Measurements from ENCODE around the gene COL12A1. TPM values are rescaled to one million over a fixed set of nuclear protein-coding genes. Genes with fewer than 3 reads are reported as not detected.

COL12A1 gene
- total and polyA plus RNA-seq, 10 of the 15 experiments (the other 5 are each of a cell fraction or from before 2014, with no cell fraction given): under 0.01 to 0.69 (median 0.11) TPM; not detected in 6

GRCh38 chr6:75113446-75113845 is 92.4 kb downstream of the COL12A1 start (continued):
- no peak for TF ChIP-seq ZNF592 (IDR thresholded peaks at IDR 0.05)

GRCh38 chr6:75109765-75110164 is 96.1 kb downstream of the COL12A1 start:
- in situ Hi-C loops (cut with MboI) (no loop called here), intact Hi-C loops (cut with micrococcal nuclease; ENCODE audit: unreplicated experiment) (no loop called here)
- no peak for FAIRE-seq
- Histone ChIP-seq H3K27ac (ENCODE audit: control insufficient read depth, insufficient read depth) (no peak overlapping the region), H3K79me2 (ENCODE audit: control insufficient read depth, insufficient read depth, low read length) (no peaks in the 10 kb centered on the region), H3K27me3 (replicated peaks in 1 of 2; ENCODE audit: control insufficient read depth in 2 of 2, insufficient read depth in 2 of 2, low read length in 1 of 2) (no peaks in the 10 kb centered on the region; a peak in 1 of 4 replicates), H3K4me3 (no peak overlapping the region), H2AFZ (ENCODE audit: control insufficient read depth, low read depth, low read length) (no peak overlapping the region), H3K4me1 (ENCODE audit: control insufficient read depth, insufficient read depth, low read length) (no peaks in the 10 kb centered on the region), H4K20me1 (ENCODE audit: control insufficient read depth, insufficient read depth) (no peaks in the 10 kb centered on the region), H3K4me2 (ENCODE audit: control insufficient read depth, insufficient read depth) (no peak overlapping the region), H3K9ac (ENCODE audit: control insufficient read depth, insufficient read depth, low read length) (no peak overlapping the region), H3K9me3 (replicated peaks; ENCODE audit: control insufficient read depth, insufficient read depth, low read length) (no peaks in the 10 kb centered on the region), H3K36me3 (ENCODE audit: control insufficient read depth in 2 of 2, insufficient read depth in 2 of 2, low read length in 1 of 2) (no peaks in the 10 kb centered on the region)
- RAD21 ChIA-PET (ENCODE audit: unreplicated experiment): no interaction called here
- SMC1A ChIA-PET (ENCODE audit: uncharacterized antibody, unreplicated experiment): no interaction called here
- DNase-seq (ENCODE audit: low read depth, low spot score): no peak
- 20% methylated on average over 1 of the region's 1 CpG for WGBS (ENCODE audit: insufficient coverage, insufficient replicate concordance, low lambda C conversion rate, missing lambda C conversion rate)
- POLR2A ChIA-PET: no interaction called here
- no TSS peak for BruUV-seq (replicated peaks)
- CTCF ChIA-PET: no interaction called here
- ATAC-seq: no peak
- TF ChIP-seq, protein P1, sequence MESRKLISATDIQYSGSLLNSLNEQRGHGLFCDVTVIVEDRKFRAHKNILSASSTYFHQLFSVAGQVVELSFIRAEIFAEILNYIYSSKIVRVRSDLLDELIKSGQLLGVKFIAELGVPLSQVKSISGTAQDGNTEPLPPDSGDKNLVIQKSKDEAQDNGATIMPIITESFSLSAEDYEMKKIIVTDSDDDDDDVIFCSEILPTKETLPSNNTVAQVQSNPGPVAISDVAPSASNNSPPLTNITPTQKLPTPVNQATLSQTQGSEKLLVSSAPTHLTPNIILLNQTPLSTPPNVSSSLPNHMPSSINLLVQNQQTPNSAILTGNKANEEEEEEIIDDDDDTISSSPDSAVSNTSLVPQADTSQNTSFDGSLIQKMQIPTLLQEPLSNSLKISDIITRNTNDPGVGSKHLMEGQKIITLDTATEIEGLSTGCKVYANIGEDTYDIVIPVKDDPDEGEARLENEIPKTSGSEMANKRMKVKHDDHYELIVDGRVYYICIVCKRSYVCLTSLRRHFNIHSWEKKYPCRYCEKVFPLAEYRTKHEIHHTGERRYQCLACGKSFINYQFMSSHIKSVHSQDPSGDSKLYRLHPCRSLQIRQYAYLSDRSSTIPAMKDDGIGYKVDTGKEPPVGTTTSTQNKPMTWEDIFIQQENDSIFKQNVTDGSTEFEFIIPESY (IDR thresholded peaks at IDR 0.05): no peak
- TF ChIP-seq, protein P2, sequence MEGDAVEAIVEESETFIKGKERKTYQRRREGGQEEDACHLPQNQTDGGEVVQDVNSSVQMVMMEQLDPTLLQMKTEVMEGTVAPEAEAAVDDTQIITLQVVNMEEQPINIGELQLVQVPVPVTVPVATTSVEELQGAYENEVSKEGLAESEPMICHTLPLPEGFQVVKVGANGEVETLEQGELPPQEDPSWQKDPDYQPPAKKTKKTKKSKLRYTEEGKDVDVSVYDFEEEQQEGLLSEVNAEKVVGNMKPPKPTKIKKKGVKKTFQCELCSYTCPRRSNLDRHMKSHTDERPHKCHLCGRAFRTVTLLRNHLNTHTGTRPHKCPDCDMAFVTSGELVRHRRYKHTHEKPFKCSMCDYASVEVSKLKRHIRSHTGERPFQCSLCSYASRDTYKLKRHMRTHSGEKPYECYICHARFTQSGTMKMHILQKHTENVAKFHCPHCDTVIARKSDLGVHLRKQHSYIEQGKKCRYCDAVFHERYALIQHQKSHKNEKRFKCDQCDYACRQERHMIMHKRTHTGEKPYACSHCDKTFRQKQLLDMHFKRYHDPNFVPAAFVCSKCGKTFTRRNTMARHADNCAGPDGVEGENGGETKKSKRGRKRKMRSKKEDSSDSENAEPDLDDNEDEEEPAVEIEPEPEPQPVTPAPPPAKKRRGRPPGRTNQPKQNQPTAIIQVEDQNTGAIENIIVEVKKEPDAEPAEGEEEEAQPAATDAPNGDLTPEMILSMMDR (IDR thresholded peaks at IDR 0.05 in 2 of 3, conservative IDR thresholded peaks at IDR 0.05 in 1 of 3; ENCODE audit: control insufficient read depth in 2 of 3, extremely low read depth in 1 of 3, insufficient read depth in 1 of 3, low read depth in 3 of 3, low read length in 3 of 3): no peak
- TF ChIP-seq REST (IDR thresholded peaks at IDR 0.05; ENCODE audit: low read depth, low read length): no peak
- no peak for TF ChIP-seq SIX5 (IDR thresholded peaks at IDR 0.05; ENCODE audit: low read depth, low read length, severe bottlenecking)
- no peak for TF ChIP-seq SMARCA5 (IDR thresholded peaks at IDR 0.05)
- no peak for TF ChIP-seq KDM1A (IDR thresholded peaks at IDR 0.05; ENCODE audit: borderline replicate concordance)
- TF ChIP-seq TARDBP (IDR thresholded peaks at IDR 0.05; ENCODE audit: borderline replicate concordance): no peak
- no peak for TF ChIP-seq BHLHE40 (IDR thresholded peaks at IDR 0.05; ENCODE audit: borderline replicate concordance in 1 of 2, low read depth in 2 of 2, low read length in 1 of 2)
- no peak for TF ChIP-seq NR2C1 (IDR thresholded peaks at IDR 0.05)
- TF ChIP-seq DPF2 (IDR thresholded peaks at IDR 0.05): no peak
- TF ChIP-seq CHD2 (IDR thresholded peaks at IDR 0.05; ENCODE audit: borderline replicate concordance, low read depth, low read length): no peak
